Measurements from ENCODE around the gene HLA-DRB1. TPM values are rescaled to one million over a fixed set of nuclear protein-coding genes. Genes with fewer than 3 reads are reported as not detected.

HLA-DRB1 gene
- total and polyA plus RNA-seq, 2 experiments from 2014 or later: 0.21 TPM; not detected in 1

- Histone ChIP-seq H3K27me3 (replicated peaks; ENCODE audit: insufficient read depth) (no peaks in the 10 kb centered on the region), H2AFZ (no peak overlapping the region), H3K9me2 (ENCODE audit: insufficient read depth) (no peaks in the 10 kb centered on the region), H4K20me1 (ENCODE audit: insufficient read depth) (no peaks in the 10 kb centered on the region), H3K9me3 (ENCODE audit: low read depth) (no peaks in the 10 kb centered on the region), H3K9ac (no peak overlapping the region), H3K4me1 (ENCODE audit: insufficient read depth) (no peaks in the 10 kb centered on the region), H3K4me3 (no peak overlapping the region), H3K36me3 (ENCODE audit: low read depth) (no peaks in the 10 kb centered on the region), H3K27ac (no peak overlapping the region), H3F3A (ENCODE audit: insufficient read depth) (no peaks in the 10 kb centered on the region), H3K79me2 (ENCODE audit: insufficient read depth) (no peaks in the 10 kb centered on the region), H3K4me2 (ENCODE audit: unreplicated experiment) (no peak overlapping the region)
- in situ Hi-C loops (cut with MboI): no loop called here
- TF ChIP-seq EZH2 (IDR thresholded peaks at IDR 0.05; ENCODE audit: insufficient read depth, poor library complexity, severe bottlenecking): no peak
- TF ChIP-seq EZH2phosphoT487 (IDR thresholded peaks at IDR 0.05; ENCODE audit: insufficient read depth, low read depth): no peak
- 26% methylated on average over 1 of the region's 1 CpG for WGBS, 2 experiments (ENCODE audit: low coverage in 1 of 2, low lambda C conversion rate in 2 of 2, missing lambda C conversion rate in 2 of 2)
- no peak for DNase-seq
Measured at GRCh38 chr6:32576250-32576649, 13.4 kb downstream of the HLA-DRB1 start.

GRCh38 chr6:32570363-32570905, 19.2 kb downstream of the HLA-DRB1 start:
- in situ Hi-C loops (cut with MboI): no loop called here
- H3K27me3 ChIP-seq (replicated peaks; ENCODE audit: insufficient read depth): no peaks in the 10 kb centered on the region
- H3K27ac ChIP-seq: no peak overlapping the region
- no peaks in the 10 kb centered on the region for H3K9me2 ChIP-seq (ENCODE audit: insufficient read depth)
- TF ChIP-seq EZH2phosphoT487 (IDR thresholded peaks at IDR 0.05; ENCODE audit: insufficient read depth, low read depth) (no peak), EZH2 (IDR thresholded peaks at IDR 0.05; ENCODE audit: insufficient read depth, poor library complexity, severe bottlenecking) (no peak)
- no peaks in the 10 kb centered on the region for H3K9me3 ChIP-seq (ENCODE audit: low read depth)
- no peak overlapping the region for H3K4me3 ChIP-seq
- no peak overlapping the region for H3K9ac ChIP-seq
- no peak overlapping the region for H3K4me2 ChIP-seq (ENCODE audit: unreplicated experiment)
- WGBS, 2 experiments (ENCODE audit: low coverage in 1 of 2, low lambda C conversion rate in 2 of 2, missing lambda C conversion rate in 2 of 2): 19 to 36% methylated on average over 2 to 3 of the region's 4 CpGs
- no peaks in the 10 kb centered on the region for H3K79me2 ChIP-seq (ENCODE audit: insufficient read depth)
- no peaks in the 10 kb centered on the region for H3K4me1 ChIP-seq (ENCODE audit: insufficient read depth)
- no peaks in the 10 kb centered on the region for H3F3A ChIP-seq (ENCODE audit: insufficient read depth)
- no peak for DNase-seq
- H2AFZ ChIP-seq: no peak overlapping the region
- no peaks in the 10 kb centered on the region for H3K36me3 ChIP-seq (ENCODE audit: low read depth)
- no peaks in the 10 kb centered on the region for H4K20me1 ChIP-seq (ENCODE audit: insufficient read depth)

GRCh38 chr6:32568561-32568960, 21.1 kb downstream of the HLA-DRB1 start:
- H4K20me1 ChIP-seq (ENCODE audit: insufficient read depth): no peaks in the 10 kb centered on the region
- H3K79me2 ChIP-seq (ENCODE audit: insufficient read depth): no peaks in the 10 kb centered on the region
- H3K9me3 ChIP-seq (ENCODE audit: low read depth): no peaks in the 10 kb centered on the region
- no peak overlapping the region for H3K9ac ChIP-seq
- no peaks in the 10 kb centered on the region for H3K4me1 ChIP-seq (ENCODE audit: insufficient read depth)
- no peaks in the 10 kb centered on the region for H3F3A ChIP-seq (ENCODE audit: insufficient read depth)
- 0 to 5% methylated on average over 2 to 4 of the region's 6 CpGs for WGBS, 2 experiments (ENCODE audit: low coverage in 1 of 2, low lambda C conversion rate in 2 of 2, missing lambda C conversion rate in 2 of 2)
- no peak overlapping the region for H2AFZ ChIP-seq
- DNase-seq: no peak
- H3K27ac ChIP-seq: no peak overlapping the region
- H3K9me2 ChIP-seq (ENCODE audit: insufficient read depth): no peaks in the 10 kb centered on the region
- no peak overlapping the region for H3K4me3 ChIP-seq
- no peak overlapping the region for H3K4me2 ChIP-seq (ENCODE audit: unreplicated experiment)
- H3K36me3 ChIP-seq (ENCODE audit: low read depth): no peaks in the 10 kb centered on the region
- in situ Hi-C loops (cut with MboI): no loop called here
- no peaks in the 10 kb centered on the region for H3K27me3 ChIP-seq (replicated peaks; ENCODE audit: insufficient read depth)
- TF ChIP-seq EZH2 (IDR thresholded peaks at IDR 0.05; ENCODE audit: insufficient read depth, poor library complexity, severe bottlenecking): no peak
- no peak for TF ChIP-seq EZH2phosphoT487 (IDR thresholded peaks at IDR 0.05; ENCODE audit: insufficient read depth, low read depth)

GRCh38 chr6:32566957-32567356, 22.7 kb downstream of the HLA-DRB1 start:
- DNase-seq: no peak
- no peaks in the 10 kb centered on the region for H3K27me3 ChIP-seq (replicated peaks; ENCODE audit: insufficient read depth)
- H3F3A ChIP-seq (ENCODE audit: insufficient read depth): no peaks in the 10 kb centered on the region
- no peak overlapping the region for H3K9ac ChIP-seq
- no peaks in the 10 kb centered on the region for H3K79me2 ChIP-seq (ENCODE audit: insufficient read depth)
- H3K9me2 ChIP-seq (ENCODE audit: insufficient read depth): no peaks in the 10 kb centered on the region
- H4K20me1 ChIP-seq (ENCODE audit: insufficient read depth): no peaks in the 10 kb centered on the region
- no peaks in the 10 kb centered on the region for H3K36me3 ChIP-seq (ENCODE audit: low read depth)
- H2AFZ ChIP-seq: no peak overlapping the region
- no peak overlapping the region for H3K4me3 ChIP-seq
- H3K9me3 ChIP-seq (ENCODE audit: low read depth): no peaks in the 10 kb centered on the region
- WGBS, 2 experiments (ENCODE audit: low coverage in 1 of 2, low lambda C conversion rate in 2 of 2, missing lambda C conversion rate in 2 of 2): 0 to 46% methylated on average over 1 to 5 of the region's 8 CpGs
- no peaks in the 10 kb centered on the region for H3K4me1 ChIP-seq (ENCODE audit: insufficient read depth)
- TF ChIP-seq EZH2phosphoT487 (IDR thresholded peaks at IDR 0.05; ENCODE audit: insufficient read depth, low read depth) (no peak), EZH2 (IDR thresholded peaks at IDR 0.05; ENCODE audit: insufficient read depth, poor library complexity, severe bottlenecking) (no peak)
- no peak overlapping the region for H3K4me2 ChIP-seq (ENCODE audit: unreplicated experiment)
- in situ Hi-C loops (cut with MboI): no loop called here
- H3K27ac ChIP-seq: no peak overlapping the region

- H3K4me2 ChIP-seq (ENCODE audit: unreplicated experiment): no peak overlapping the region
- H3K36me3 ChIP-seq (ENCODE audit: low read depth): no peaks in the 10 kb centered on the region
- H3K4me3 ChIP-seq: no peak overlapping the region
- no peaks in the 10 kb centered on the region for H3K79me2 ChIP-seq (ENCODE audit: insufficient read depth)
- H3K4me1 ChIP-seq (ENCODE audit: insufficient read depth): no peaks in the 10 kb centered on the region
- H2AFZ ChIP-seq: no peak overlapping the region
- H3F3A ChIP-seq (ENCODE audit: insufficient read depth): no peaks in the 10 kb centered on the region
- no peaks in the 10 kb centered on the region for H4K20me1 ChIP-seq (ENCODE audit: insufficient read depth)
- H3K9me3 ChIP-seq (ENCODE audit: low read depth): no peaks in the 10 kb centered on the region
- H3K9ac ChIP-seq: no peak overlapping the region
- TF ChIP-seq EZH2 (IDR thresholded peaks at IDR 0.05; ENCODE audit: insufficient read depth, poor library complexity, severe bottlenecking): no peak
- no peak for TF ChIP-seq EZH2phosphoT487 (IDR thresholded peaks at IDR 0.05; ENCODE audit: insufficient read depth, low read depth)
- H3K27me3 ChIP-seq (replicated peaks; ENCODE audit: insufficient read depth): no peaks in the 10 kb centered on the region
- no peak for DNase-seq
- WGBS, 2 experiments (ENCODE audit: low coverage in 1 of 2, low lambda C conversion rate in 2 of 2, missing lambda C conversion rate in 2 of 2): no CpG with 5 or more reads among the region's 1 CpG
- H3K9me2 ChIP-seq (ENCODE audit: insufficient read depth): no peaks in the 10 kb centered on the region
- in situ Hi-C loops (cut with MboI): no loop called here
- no peak overlapping the region for H3K27ac ChIP-seq
Measured at GRCh38 chr6:32565511-32565910, 24.1 kb downstream of the HLA-DRB1 start.
